CD14-positive monocyte (primary cell): ENCODE data around the gene DGKB. TPM values are rescaled to one million over a fixed set of nuclear protein-coding genes. Genes with fewer than 3 reads are reported as not detected.

Experiments
- DNase-seq, 3 donors: peaks; one replicate each; pipeline ENCODE4 v3.0.0-alpha.2; 2011 to 2022
- H2AFZ ChIP-seq: 2 replicates; pipeline ENCODE4 v1.6.0; 2012; ENCODE audit warnings: mild to moderate bottlenecking, low read depth, low read length, inconsistent platforms; ENCODE audit not compliant: insufficient read depth, poor library complexity, severe bottlenecking
- H3K27ac ChIP-seq, 2 donors: 1 replicate in 1 of 2; 2 replicates in 1 of 2; pipeline ENCODE4 v1.5.1; 2012 to 2013; ENCODE audit warnings: low read length in 2 of 2, control low read depth in 1 of 2, inconsistent platforms in 1 of 2, low read depth in 1 of 2, mild to moderate bottlenecking in 1 of 2
- H3K27me3 ChIP-seq, 2 donors: one replicate each; pipeline versions ENCODE4 v1.6.0 to v1.6.1; 2011 to 2013; ENCODE audit warnings: low read length in 2 of 2; ENCODE audit not compliant: control insufficient read depth in 2 of 2, insufficient read depth in 2 of 2
- H3K36me3 ChIP-seq, 2 donors: replicated peaks in 1 of 2; 1 replicate in 1 of 2; 2 replicates in 1 of 2; pipeline versions ENCODE4 v1.5.1 to v1.6.1; 2012 to 2013; ENCODE audit warnings: low read length in 2 of 2, control low read depth in 1 of 2, inconsistent platforms in 1 of 2, mild to moderate bottlenecking in 1 of 2; ENCODE audit not compliant: insufficient read depth in 2 of 2, control insufficient read depth in 1 of 2
- H3K4me1 ChIP-seq, 2 donors: 1 replicate in 1 of 2; 2 replicates in 1 of 2; pipeline versions ENCODE4 v1.5.1 to v1.6.1; 2012 to 2013; ENCODE audit warnings: low read length in 2 of 2, control low read depth in 1 of 2, inconsistent platforms in 1 of 2, mild to moderate bottlenecking in 1 of 2, moderate library complexity in 1 of 2; ENCODE audit not compliant: insufficient read depth in 2 of 2, control insufficient read depth in 1 of 2
- H3K4me2 ChIP-seq: replicated peaks from 2 replicates; pipeline ENCODE3; 2012; ENCODE audit warnings: low read length, moderate library complexity, mild to moderate bottlenecking; ENCODE audit not compliant: poor library complexity, severe bottlenecking; ENCODE audit errors: extremely low read depth
- H3K4me3 ChIP-seq, 3 experiments: fragments of 200-600 bp in 1 of 3; sonication (generic) in 1 of 3; replicated peaks in 1 of 3; 1 replicate in 2 of 3; 2 replicates in 1 of 3; pipeline ENCODE4 v1.5.1; 2011 to 2013; ENCODE audit warnings: low read length in 3 of 3, mild to moderate bottlenecking in 3 of 3, control low read depth in 2 of 3, low read depth in 2 of 3, inconsistent platforms in 1 of 3, moderate library complexity in 1 of 3
- H3K79me2 ChIP-seq: 2 replicates; pipeline ENCODE4 v1.6.0; 2012; ENCODE audit warnings: mild to moderate bottlenecking, control low read depth, inconsistent platforms, low read length, moderate library complexity; ENCODE audit not compliant: insufficient read depth
- H3K9ac ChIP-seq: 2 replicates; pipeline ENCODE4 v1.6.0; 2017; ENCODE audit warnings: low read length, mild to moderate bottlenecking; ENCODE audit not compliant: insufficient read depth, poor library complexity, severe bottlenecking
- H3K9me3 ChIP-seq, 2 donors: replicated peaks in 1 of 2; 1 replicate in 1 of 2; 2 replicates in 1 of 2; pipeline versions ENCODE4 v1.5.1 to v1.6.1; 2012 to 2013; ENCODE audit warnings: low read length in 2 of 2, control low read depth in 1 of 2; ENCODE audit not compliant: control insufficient read depth in 1 of 2, insufficient read depth in 1 of 2
- H4K20me1 ChIP-seq: 2 replicates; pipeline ENCODE4 v1.6.0; 2012; ENCODE audit warnings: mild to moderate bottlenecking, low read length, control low read depth, moderate library complexity; ENCODE audit not compliant: insufficient read depth
- H3K27ac Mint-ChIP-seq, 7 donors: one replicate each; pipeline ENCODE4 v1.8.0; 2020; ENCODE audit warnings: mild to moderate bottlenecking in 7 of 7, mixed read lengths in 7 of 7, moderate library complexity in 6 of 7, inconsistent platforms in 2 of 7
- H3K27me3 Mint-ChIP-seq, 3 donors: one replicate each; pipeline ENCODE4 v1.8.0; 2021 to 2022; ENCODE audit warnings: low read depth in 3 of 3, mild to moderate bottlenecking in 3 of 3, mixed read lengths in 3 of 3, moderate library complexity in 3 of 3, inconsistent platforms in 1 of 3
- H3K36me3 Mint-ChIP-seq, 2 donors: one replicate each; pipeline ENCODE4 v1.8.0; 2020; ENCODE audit warnings: mixed read lengths in 2 of 2, inconsistent platforms in 1 of 2, mild to moderate bottlenecking in 1 of 2
- H3K4me1 Mint-ChIP-seq: one replicate; pipeline ENCODE4 v1.8.0; 2020; ENCODE audit warnings: mild to moderate bottlenecking, mixed read lengths
- H3K4me3 Mint-ChIP-seq, 2 donors: one replicate each; pipeline ENCODE4 v1.8.0; 2020; ENCODE audit warnings: mild to moderate bottlenecking in 2 of 2, mixed read lengths in 2 of 2, moderate library complexity in 1 of 2
- H3K9me3 Mint-ChIP-seq, 7 donors: one replicate each; pipeline ENCODE4 v1.8.0; 2020 to 2022; ENCODE audit warnings: mixed read lengths in 7 of 7, mild to moderate bottlenecking in 6 of 7, moderate library complexity in 6 of 7, inconsistent platforms in 2 of 7
- CTCF ChIP-seq: fragments of 200-600 bp; IDR thresholded peaks from one replicate; pipeline ENCODE4 v1.8.0; 2022; ENCODE audit warnings: antibody characterized with exemption, mild to moderate bottlenecking
- WGBS: methylation state at CpG from one replicate; pipeline ENCODE4 v1.1.5; 2013; ENCODE audit warnings: missing lambda C conversion rate; ENCODE audit not compliant: insufficient coverage; 5-methylcytosine and 5-hydroxymethylcytosine counted together
- intact Hi-C, 2 donors: fragments of 100-400 bp; cut with micrococcal nuclease; formaldehyde crosslinking; loops; one replicate each; pipeline versions ENCODE4 v1.15.0 to v1.15.1; 2023
- polyA plus RNA-seq, 3 donors: library from polyadenylated mRNA; depleted of rRNA in 1 of 3; unstranded in 2 of 3; stranded (reverse) in 1 of 3; fragments of 300-500 nt in 2 of 3; fragments of >200 nt in 1 of 3; fragmentation: Illumina TruSeq in 2 of 3; gene quantifications; 1 replicate in 2 of 3; 2 replicates in 1 of 3; pipeline ENCODE4 v1.2.3, GENCODE V29; 2012 to 2021

DGKB gene
- polyA plus RNA-seq, 3 donors = not detected

- H3K4me2 ChIP-seq = no peak overlapping the region
- H3K36me3 ChIP-seq = no peaks in the 10 kb centered on the region
- H3K4me1 Mint-ChIP-seq = no peaks in the 10 kb centered on the region
- H3K27me3 Mint-ChIP-seq = no peaks in the 10 kb centered on the region
- DNase-seq = no peak
- H3K4me3 ChIP-seq = no peak overlapping the region
- peaks cover 0 to 6% of the 10 kb centered on the region in 2 donors for H3K9me3 ChIP-seq
- H3K4me1 ChIP-seq = no peaks in the 10 kb centered on the region
- no peaks in the 10 kb centered on the region for H3K36me3 Mint-ChIP-seq
- WGBS = 60% methylated on average over 2 of the region's 4 CpGs
- H3K79me2 ChIP-seq = no peaks in the 10 kb centered on the region
- H4K20me1 ChIP-seq = no peaks in the 10 kb centered on the region
- no peak overlapping the region for H3K27ac ChIP-seq
- no peak for TF ChIP-seq CTCF
- H2AFZ ChIP-seq = no peak overlapping the region
- H3K27me3 ChIP-seq = no peaks in the 10 kb centered on the region
- peaks cover 1 to 11% (median 2%) of the 10 kb centered on the region in 7 donors for H3K9me3 Mint-ChIP-seq
- H3K27ac Mint-ChIP-seq = no peak overlapping the region
- intact Hi-C loops = no loop called here
- no peak overlapping the region for H3K4me3 Mint-ChIP-seq
- no peak overlapping the region for H3K9ac ChIP-seq
Observed at GRCh38 chr7:14389595-14389994, 513.0 kb downstream of the DGKB start.

GRCh38 chr7:14389181-14389591, 513.4 kb downstream of the DGKB start:
- no peaks in the 10 kb centered on the region for H3K27me3 Mint-ChIP-seq
- no peak overlapping the region for H3K9ac ChIP-seq
- DNase-seq = no peak
- H3K4me2 ChIP-seq = no peak overlapping the region
- no peak overlapping the region for H3K27ac ChIP-seq
- WGBS = 67% methylated on average over 1 of the region's 5 CpGs
- H3K27ac Mint-ChIP-seq = no peak overlapping the region
- no peaks in the 10 kb centered on the region for H3K36me3 ChIP-seq
- no peak overlapping the region for H3K4me3 ChIP-seq
- intact Hi-C loops = no loop called here
- H3K4me1 ChIP-seq = no peaks in the 10 kb centered on the region
- no peak for TF ChIP-seq CTCF
- H3K4me3 Mint-ChIP-seq = no peak overlapping the region
- peaks cover 0 to 6% of the 10 kb centered on the region in 2 donors for H3K9me3 ChIP-seq
- H4K20me1 ChIP-seq = no peaks in the 10 kb centered on the region
- H3K79me2 ChIP-seq = no peaks in the 10 kb centered on the region
- H3K4me1 Mint-ChIP-seq = no peaks in the 10 kb centered on the region
- peaks cover 0 to 11% (median 2%) of the 10 kb centered on the region in 7 donors for H3K9me3 Mint-ChIP-seq
- no peaks in the 10 kb centered on the region for H3K27me3 ChIP-seq
- no peaks in the 10 kb centered on the region for H3K36me3 Mint-ChIP-seq
- H2AFZ ChIP-seq = no peak overlapping the region
